SK-N-SH (cell line): Measurements from ENCODE around the gene RNF130. TPM values are rescaled to one million over a fixed set of nuclear protein-coding genes. Genes with fewer than 3 reads are reported as not detected.

Source experiments
- CTCF ChIA-PET: fragments of 300-600, 350-600 bp; formaldehyde crosslinking; extraction: SDS; loops from one replicate; lab custom pipeline; 2021; lab: Yijun Ruan, JAX
- POLR2A ChIA-PET: fragments of 350-600 bp; sonication (Branson Sonifier 250); formaldehyde crosslinking; extraction: SDS; loops from one replicate; lab custom pipeline; 2020; ENCODE audit warnings: antibody characterized with exemption, inconsistent platforms; lab: Yijun Ruan, JAX
- DNase-seq: peaks from one replicate; pipeline ENCODE4 v3.0.0; 2012
- H2AFZ ChIP-seq: fragments of 200-600 bp; sonication (generic); 2 replicates; pipeline ENCODE4 v1.8.1; 2016; ENCODE audit warnings: antibody characterized with exemption, mild to moderate bottlenecking, low read depth
- H3F3A ChIP-seq: fragments of 200-600 bp; sonication (generic); replicated peaks from 2 replicates; pipeline ENCODE3; 2016; ENCODE audit warnings: antibody characterized with exemption, mild to moderate bottlenecking; ENCODE audit not compliant: insufficient read depth
- H3K27ac ChIP-seq, 2 experiments: fragments of 200-500 bp in 1 of 2; fragments of 200-600 bp in 1 of 2; sonication (Bioruptor generic) in 1 of 2; sonication (generic), shearing (Covaris generic) in 1 of 2; 2 replicates each; pipeline versions ENCODE4 v1.5.1 to v1.6.1; 2014 to 2016; ENCODE audit warnings: low read depth in 2 of 2, inconsistent platforms in 1 of 2, low read length in 1 of 2, mild to moderate bottlenecking in 1 of 2, mixed read lengths in 1 of 2
- H3K27me3 ChIP-seq: fragments of 200-600 bp; sonication (generic), shearing (Covaris generic); 2 replicates; pipeline ENCODE4 v1.6.1; 2016; ENCODE audit warnings: mixed run types; ENCODE audit not compliant: insufficient read depth
- H3K36me3 ChIP-seq, 2 experiments: fragments of 200-500 bp in 1 of 2; fragments of 200-600 bp in 1 of 2; sonication (Bioruptor generic) in 1 of 2; sonication (generic) in 1 of 2; replicated peaks in 1 of 2; 2 replicates each; pipeline versions ENCODE3 to v1.5.1; 2014 to 2016; ENCODE audit warnings: low read length in 1 of 2, mild to moderate bottlenecking in 1 of 2; ENCODE audit not compliant: insufficient read depth in 2 of 2, control insufficient read depth in 1 of 2
- H3K4me1 ChIP-seq, 2 experiments: fragments of 200-500 bp in 1 of 2; fragments of 200-600 bp in 1 of 2; sonication (Bioruptor generic) in 1 of 2; sonication (generic), shearing (Covaris generic) in 1 of 2; 2 replicates each; pipeline versions ENCODE4 v1.5.1 to v1.6.1; 2014 to 2016; ENCODE audit warnings: low read depth in 1 of 2, low read length in 1 of 2, mixed run types in 1 of 2; ENCODE audit not compliant: insufficient read depth in 2 of 2, control insufficient read depth in 1 of 2
- H3K4me2 ChIP-seq: fragments of 200-600 bp; sonication (generic), shearing (Covaris generic); 2 replicates; pipeline ENCODE4 v1.6.1; 2017; ENCODE audit warnings: mixed run types
- H3K4me3 ChIP-seq, 2 experiments: fragments of 200-500 bp in 1 of 2; fragments of 200-600 bp in 1 of 2; sonication (Bioruptor generic) in 1 of 2; sonication (generic), shearing (Covaris generic) in 1 of 2; 2 replicates each; pipeline versions ENCODE4 v1.5.1 to v1.8.1; 2014 to 2016; ENCODE audit warnings: low read depth in 2 of 2, inconsistent platforms in 1 of 2, low read length in 1 of 2, mild to moderate bottlenecking in 1 of 2, mixed read lengths in 1 of 2, moderate library complexity in 1 of 2
- H3K79me2 ChIP-seq: fragments of 200-600 bp; sonication (generic); 2 replicates; pipeline ENCODE4 v1.8.1; 2017; ENCODE audit warnings: mild to moderate bottlenecking; ENCODE audit not compliant: insufficient read depth
- H3K9ac ChIP-seq: fragments of 200-600 bp; sonication (generic); 2 replicates; pipeline ENCODE4 v1.6.1; 2017; ENCODE audit warnings: mixed run types
- H3K9me2 ChIP-seq: fragments of 200-600 bp; sonication (generic); 2 replicates; pipeline ENCODE4 v1.6.1; 2017; ENCODE audit warnings: mixed run types
- H3K9me3 ChIP-seq: fragments of 200-600 bp; sonication (generic); 2 replicates; pipeline ENCODE4 v1.6.1; 2017; ENCODE audit warnings: mixed run types, mild to moderate bottlenecking, moderate library complexity
- H4K20me1 ChIP-seq: fragments of 200-600 bp; sonication (generic); 2 replicates; pipeline ENCODE4 v1.6.1; 2017; ENCODE audit warnings: mild to moderate bottlenecking, mixed run types; ENCODE audit not compliant: insufficient read depth
- FOSL2 ChIP-seq: IDR thresholded peaks from 2 replicates; pipeline ENCODE4 v1.4.0; 2012; ENCODE audit warnings: low read depth, mild to moderate bottlenecking, moderate library complexity, borderline replicate concordance
- MXI1 ChIP-seq: IDR thresholded peaks from 2 replicates; pipeline ENCODE4 v1.6.1; 2012; ENCODE audit warnings: mild to moderate bottlenecking, low read depth, low read length, improper control_type of control experiment
- RAD21 ChIP-seq: IDR thresholded peaks from 2 replicates; pipeline ENCODE4 v1.6.1; 2012; ENCODE audit warnings: mild to moderate bottlenecking, low read length
- SIN3A ChIP-seq: IDR thresholded peaks from 2 replicates; pipeline ENCODE4 v1.6.1; 2012; ENCODE audit warnings: low read depth, mild to moderate bottlenecking, low read length, moderate library complexity, borderline replicate concordance
- SMC3 ChIP-seq: IDR thresholded peaks from 2 replicates; pipeline ENCODE4 v1.6.1; 2012; ENCODE audit warnings: low read depth, low read length, improper control_type of control experiment
- WGBS: methylation state at CpG from one replicate; pipeline ENCODE4 v1.1.6; 2017; ENCODE audit warnings: low lambda C conversion rate; 5-methylcytosine and 5-hydroxymethylcytosine counted together
- polyA plus RNA-seq, 3 experiments: library from polyadenylated mRNA; depleted of rRNA; stranded (reverse); fragments of >200 nt; gene quantifications; 2 replicates each; pipeline ENCODE4 v1.2.3, GENCODE V29; 2012
- TF ChIP-seq, protein P1 (sequence below): fragments of 200-600 bp; sonication (generic); IDR thresholded peaks from 2 replicates; pipeline ENCODE4 v1.6.1; 2017; ENCODE audit warnings: antibody characterized with exemption, mild to moderate bottlenecking, moderate library complexity
- TF ChIP-seq, protein P2 (sequence below): IDR thresholded peaks from 2 replicates; pipeline ENCODE4; 2012

The RNF130 gene
- polyA plus RNA-seq, 1 of the 3 experiments (the other 2 are of a cell fraction): 41.4 TPM

DNA sequence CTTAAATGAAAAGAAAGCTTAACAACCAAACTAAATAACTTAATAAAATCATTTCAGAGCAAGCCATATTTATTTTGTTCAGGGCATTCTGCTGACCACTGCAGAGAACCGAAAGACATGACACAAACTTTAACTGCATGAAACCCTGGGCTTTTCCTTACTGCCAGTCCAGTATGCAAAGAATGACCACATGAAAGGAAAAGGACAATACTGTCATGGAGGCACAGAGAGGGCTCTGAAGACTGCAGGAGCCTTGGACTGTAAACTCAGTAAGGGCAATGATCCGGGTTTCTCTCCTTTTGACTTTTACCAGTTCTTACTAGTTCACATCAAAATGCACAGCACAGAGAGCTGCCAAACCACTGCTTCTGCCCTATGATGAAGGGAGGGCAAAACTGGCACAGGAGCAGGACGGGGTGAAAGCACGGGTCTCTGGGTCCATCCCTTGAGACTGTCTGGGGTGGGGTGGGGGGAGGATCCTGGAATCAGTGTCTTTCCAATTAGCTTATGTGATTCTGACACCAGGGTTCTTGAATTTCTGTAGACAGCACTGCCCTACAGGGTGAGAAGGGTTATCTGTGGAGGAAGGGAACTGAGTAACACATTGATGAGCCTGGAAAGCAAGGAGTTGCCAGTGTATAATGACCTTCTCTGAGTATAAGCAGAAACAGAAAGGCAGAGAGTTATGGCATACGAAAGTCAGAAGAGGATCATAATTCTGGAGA is 44.7 kb downstream of the RNF130 start:
- Histone ChIP-seq H3K27ac (no peak overlapping the region; a peak in 2 of 4 replicates), H3K4me1 (peaks cover 0 to 7% of the 10 kb centered on the region in 2 experiments; a peak in 2 of 4 replicates), H3K9me2 (no peaks in the 10 kb centered on the region), H3K9me3 (no peaks in the 10 kb centered on the region), H3K27me3 (no peaks in the 10 kb centered on the region), H3K4me2 (no peak overlapping the region), H3K4me3 (no peak overlapping the region), H2AFZ (no peak overlapping the region), H3K36me3 (peaks cover 0 to 7% of the 10 kb centered on the region in 2 experiments), H3K9ac (no peak overlapping the region), H4K20me1 (no peaks in the 10 kb centered on the region; the same call in 1 of the 2 replicates), H3K79me2 (no peaks in the 10 kb centered on the region), H3F3A (no peaks in the 10 kb centered on the region)
- DNase-seq: peak; percentile 18
- TF ChIP-seq, protein P1, sequence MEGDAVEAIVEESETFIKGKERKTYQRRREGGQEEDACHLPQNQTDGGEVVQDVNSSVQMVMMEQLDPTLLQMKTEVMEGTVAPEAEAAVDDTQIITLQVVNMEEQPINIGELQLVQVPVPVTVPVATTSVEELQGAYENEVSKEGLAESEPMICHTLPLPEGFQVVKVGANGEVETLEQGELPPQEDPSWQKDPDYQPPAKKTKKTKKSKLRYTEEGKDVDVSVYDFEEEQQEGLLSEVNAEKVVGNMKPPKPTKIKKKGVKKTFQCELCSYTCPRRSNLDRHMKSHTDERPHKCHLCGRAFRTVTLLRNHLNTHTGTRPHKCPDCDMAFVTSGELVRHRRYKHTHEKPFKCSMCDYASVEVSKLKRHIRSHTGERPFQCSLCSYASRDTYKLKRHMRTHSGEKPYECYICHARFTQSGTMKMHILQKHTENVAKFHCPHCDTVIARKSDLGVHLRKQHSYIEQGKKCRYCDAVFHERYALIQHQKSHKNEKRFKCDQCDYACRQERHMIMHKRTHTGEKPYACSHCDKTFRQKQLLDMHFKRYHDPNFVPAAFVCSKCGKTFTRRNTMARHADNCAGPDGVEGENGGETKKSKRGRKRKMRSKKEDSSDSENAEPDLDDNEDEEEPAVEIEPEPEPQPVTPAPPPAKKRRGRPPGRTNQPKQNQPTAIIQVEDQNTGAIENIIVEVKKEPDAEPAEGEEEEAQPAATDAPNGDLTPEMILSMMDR: no peak
- TF ChIP-seq SIN3A: no peak
- no peak for TF ChIP-seq SMC3
- ChIA-PET CTCF (interaction anchor here (1.1 to 1.4 kb wide), 2 partner anchors 12 to 21 kb away, joined by 3 to 4 read pairs; no protein-coding TSS in a partner anchor), POLR2A (no interaction called here)
- 64% methylated on average over 4 of the region's 5 CpGs for WGBS

DNA sequence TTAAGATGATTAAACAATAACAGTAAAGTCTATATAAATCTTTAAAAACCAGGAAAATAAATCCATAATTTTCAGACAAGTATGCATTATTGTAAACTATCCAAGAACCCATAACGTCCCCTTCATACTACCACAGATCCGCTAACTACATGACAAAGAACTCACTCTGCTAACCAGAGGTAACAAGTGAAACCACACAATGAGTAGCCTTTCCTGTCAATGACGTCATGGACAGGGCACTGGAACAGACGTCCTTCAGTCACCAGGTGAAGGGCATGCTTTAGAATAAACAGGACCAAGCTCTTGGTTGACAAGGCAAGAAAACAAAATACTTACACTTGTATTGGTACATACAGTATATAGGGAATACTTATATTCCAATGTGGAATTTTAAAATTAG is 45.2 kb downstream of the RNF130 start:
- Histone ChIP-seq H3K4me2 (no peak overlapping the region), H3K79me2 (no peaks in the 10 kb centered on the region), H4K20me1 (no peaks in the 10 kb centered on the region; the same call in 1 of the 2 replicates), H3K36me3 (peaks cover 0 to 6% of the 10 kb centered on the region in 2 experiments), H3K27ac (peak overlapping the region in 1 of 2 experiments; percentile 2; a peak in 2 of 4 replicates), H2AFZ (no peak overlapping the region), H3K9ac (no peak overlapping the region), H3K27me3 (no peaks in the 10 kb centered on the region), H3K4me3 (no peak overlapping the region), H3K9me2 (no peaks in the 10 kb centered on the region), H3F3A (no peaks in the 10 kb centered on the region), H3K9me3 (no peaks in the 10 kb centered on the region), H3K4me1 (peaks cover 0 to 7% of the 10 kb centered on the region in 2 experiments; a peak in 2 of 4 replicates)
- ChIA-PET CTCF (interaction anchor here (0.8 to 1.4 kb wide), 3 partner anchors 12 to 119 kb away, joined by 3 to 4 read pairs (median 3); no protein-coding TSS in a partner anchor), POLR2A (no interaction called here)
- WGBS: 36% methylated on average over 4 of the region's 4 CpGs
- TF ChIP-seq MXI1: 0 out of 2 replicates have a peak, but pooled peaks have one; percentile 26
- no peak for TF ChIP-seq RAD21
- TF ChIP-seq, protein P2, sequence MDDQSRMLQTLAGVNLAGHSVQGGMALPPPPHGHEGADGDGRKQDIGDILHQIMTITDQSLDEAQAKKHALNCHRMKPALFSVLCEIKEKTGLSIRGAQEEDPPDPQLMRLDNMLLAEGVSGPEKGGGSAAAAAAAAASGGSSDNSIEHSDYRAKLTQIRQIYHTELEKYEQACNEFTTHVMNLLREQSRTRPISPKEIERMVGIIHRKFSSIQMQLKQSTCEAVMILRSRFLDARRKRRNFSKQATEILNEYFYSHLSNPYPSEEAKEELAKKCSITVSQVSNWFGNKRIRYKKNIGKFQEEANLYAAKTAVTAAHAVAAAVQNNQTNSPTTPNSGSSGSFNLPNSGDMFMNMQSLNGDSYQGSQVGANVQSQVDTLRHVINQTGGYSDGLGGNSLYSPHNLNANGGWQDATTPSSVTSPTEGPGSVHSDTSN: peak; percentile 33; the same call in 1 of the 2 replicates
- peak; percentile 13; the same call in 1 of the 2 replicates for TF ChIP-seq FOSL2
- DNase-seq: peak; percentile 57
